ENCODE measurements around the gene C16orf95. TPM values are rescaled to one million over a fixed set of nuclear protein-coding genes. Genes with fewer than 3 reads are reported as not detected.

The C16orf95 gene
- total and polyA plus RNA-seq, 2 donors (not counting 1 experiment from before 2014, with no cell fraction given), result 1.5 to 2.5 TPM

DNA sequence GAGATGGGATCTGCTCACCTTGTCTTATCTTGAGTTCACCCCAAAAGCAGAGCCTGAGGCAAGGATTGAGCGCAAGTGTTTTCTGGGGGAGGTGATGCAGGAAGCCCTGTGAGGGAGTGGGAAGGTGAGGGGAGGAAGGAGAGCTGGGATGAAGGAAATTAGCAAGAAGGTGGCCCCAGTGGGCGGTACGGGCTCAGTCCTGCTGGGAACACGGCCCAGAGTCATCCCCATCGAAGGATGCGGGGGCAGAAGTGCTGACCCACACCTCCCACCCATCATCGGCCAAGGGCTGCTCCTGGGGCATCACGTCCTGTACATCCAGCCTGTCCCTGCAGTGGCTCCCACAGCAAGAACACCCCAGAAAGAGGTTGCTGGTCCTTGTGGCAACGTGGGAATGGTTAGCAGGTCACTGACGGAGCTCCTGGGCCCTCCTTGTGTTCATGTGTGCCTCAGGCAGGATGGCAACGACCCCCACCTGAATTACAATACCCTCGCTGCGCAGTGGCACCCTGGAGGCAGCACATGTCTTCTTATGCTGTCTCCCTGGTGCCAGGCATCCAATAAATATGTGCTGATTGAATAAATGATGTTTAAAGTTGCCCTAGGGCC is 18.2 kb downstream of the C16orf95 start:
- Mint-ChIP-seq H3K27me3 (no peaks in the 10 kb centered on the region), H3K4me3 (no peak overlapping the region), H3K27ac (no peak overlapping the region), H3K4me1 (no peaks in the 10 kb centered on the region), H3K9me3 (ENCODE audit: insufficient read depth) (no peaks in the 10 kb centered on the region)
- no peaks in the 10 kb centered on the region for H3K36me3 ChIP-seq (replicated peaks in 1 of 2; ENCODE audit: control extremely low read depth in 1 of 2, control insufficient read depth in 1 of 2, extremely low read depth in 1 of 2, insufficient read depth in 2 of 2, low read length in 1 of 2)
- H3K4me2 ChIP-seq (replicated peaks; ENCODE audit: low read depth, low read length, poor library complexity, severe bottlenecking), result no peak overlapping the region
- no peak for TF ChIP-seq EZH2 (IDR thresholded peaks at IDR 0.05; ENCODE audit: borderline replicate concordance, insufficient read depth, low read depth, low read length, poor library complexity, severe bottlenecking)
- TF ChIP-seq, protein P1, sequence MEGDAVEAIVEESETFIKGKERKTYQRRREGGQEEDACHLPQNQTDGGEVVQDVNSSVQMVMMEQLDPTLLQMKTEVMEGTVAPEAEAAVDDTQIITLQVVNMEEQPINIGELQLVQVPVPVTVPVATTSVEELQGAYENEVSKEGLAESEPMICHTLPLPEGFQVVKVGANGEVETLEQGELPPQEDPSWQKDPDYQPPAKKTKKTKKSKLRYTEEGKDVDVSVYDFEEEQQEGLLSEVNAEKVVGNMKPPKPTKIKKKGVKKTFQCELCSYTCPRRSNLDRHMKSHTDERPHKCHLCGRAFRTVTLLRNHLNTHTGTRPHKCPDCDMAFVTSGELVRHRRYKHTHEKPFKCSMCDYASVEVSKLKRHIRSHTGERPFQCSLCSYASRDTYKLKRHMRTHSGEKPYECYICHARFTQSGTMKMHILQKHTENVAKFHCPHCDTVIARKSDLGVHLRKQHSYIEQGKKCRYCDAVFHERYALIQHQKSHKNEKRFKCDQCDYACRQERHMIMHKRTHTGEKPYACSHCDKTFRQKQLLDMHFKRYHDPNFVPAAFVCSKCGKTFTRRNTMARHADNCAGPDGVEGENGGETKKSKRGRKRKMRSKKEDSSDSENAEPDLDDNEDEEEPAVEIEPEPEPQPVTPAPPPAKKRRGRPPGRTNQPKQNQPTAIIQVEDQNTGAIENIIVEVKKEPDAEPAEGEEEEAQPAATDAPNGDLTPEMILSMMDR (IDR thresholded peaks at IDR 0.05), result no peak
- no peak overlapping the region for H3K4me3 ChIP-seq (ENCODE audit: control extremely low read depth in 1 of 5, extremely low read depth in 1 of 5, insufficient read depth in 1 of 5, low read depth in 2 of 5, low read length in 4 of 5)
- WGBS (ENCODE audit: insufficient coverage), result 90% methylated on average over 10 of the region's 13 CpGs
- no peaks in the 10 kb centered on the region for H3K27me3 ChIP-seq (replicated peaks in 1 of 4; ENCODE audit: control extremely low read depth in 1 of 4, control insufficient read depth in 3 of 4, insufficient read depth in 4 of 4, low read length in 3 of 4)
- ATAC-seq (ENCODE audit: low read depth), result no peak
- H3K4me1 ChIP-seq (ENCODE audit: control insufficient read depth in 2 of 2, insufficient read depth in 2 of 2, low read length in 2 of 2), result peaks cover 0 to 3% of the 10 kb centered on the region in 2 donors
- no peaks in the 10 kb centered on the region for H4K20me1 ChIP-seq (ENCODE audit: control insufficient read depth, insufficient read depth, low read length, poor library complexity, severe bottlenecking)
- POLR2A ChIA-PET, result no interaction called here
- intact Hi-C loops (cut with micrococcal nuclease), result no loop called here
- no peak overlapping the region for H3K27ac ChIP-seq (ENCODE audit: low read length in 2 of 2)
- no peak overlapping the region for H2AFZ ChIP-seq (ENCODE audit: insufficient read depth, low read depth, low read length, poor library complexity, severe bottlenecking)
- CTCF ChIA-PET, result interaction anchor here (1.4 to 2.1 kb wide), 2 partner anchors 96 to 735 kb away, joined by 5 to 7 read pairs; no protein-coding TSS in a partner anchor
- H3K79me2 ChIP-seq (ENCODE audit: control insufficient read depth, insufficient read depth, low read length), result no peaks in the 10 kb centered on the region
- H3K9ac ChIP-seq (ENCODE audit: low read length), result no peak overlapping the region
- DNase-seq, result no peak
- no peaks in the 10 kb centered on the region for H3K9me3 ChIP-seq (ENCODE audit: control extremely low read depth in 1 of 3, control insufficient read depth in 2 of 3, insufficient read depth in 1 of 3, low read length in 2 of 3)

DNA sequence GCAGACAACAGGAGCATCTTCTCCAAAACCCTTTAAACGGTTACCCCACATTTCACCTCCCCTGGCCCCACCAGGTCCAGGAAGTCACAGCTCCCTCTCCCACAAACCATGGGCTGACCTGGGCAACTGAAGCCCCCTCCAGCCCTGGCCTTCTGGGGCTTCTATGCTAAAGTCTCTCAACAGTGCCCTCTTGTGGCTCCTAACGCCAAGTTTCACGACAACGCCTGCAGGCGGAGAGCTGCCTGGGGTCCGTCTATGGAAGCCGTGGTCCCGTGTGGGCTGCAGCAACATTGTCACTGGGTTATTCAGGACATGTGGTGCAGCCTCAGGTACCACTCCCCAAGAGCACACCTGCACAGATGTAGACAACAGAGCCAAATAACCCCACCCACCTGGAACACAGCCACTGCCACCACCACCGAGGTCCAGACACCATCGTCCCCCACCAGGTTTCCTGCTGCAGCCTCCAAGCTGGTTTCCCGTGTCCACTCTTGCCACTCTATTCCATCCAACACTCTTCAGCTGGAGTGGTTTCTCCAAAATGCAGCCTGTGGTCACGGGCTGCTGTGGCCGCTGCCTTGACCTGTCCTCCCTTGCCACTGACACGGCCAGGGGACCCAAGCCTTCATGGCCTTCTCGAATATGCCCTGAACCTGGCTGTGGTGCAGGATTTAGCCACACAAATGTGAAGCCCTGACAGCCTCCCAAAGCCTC is 19.1 kb downstream of the C16orf95 start:
- Histone ChIP-seq H3K4me1 (ENCODE audit: control insufficient read depth in 2 of 2, insufficient read depth in 2 of 2, low read length in 2 of 2) (peaks cover 0 to 3% of the 10 kb centered on the region in 2 donors), H2AFZ (ENCODE audit: insufficient read depth, low read depth, low read length, poor library complexity, severe bottlenecking) (no peak overlapping the region), H3K9me3 (ENCODE audit: control extremely low read depth in 1 of 3, control insufficient read depth in 2 of 3, insufficient read depth in 1 of 3, low read length in 2 of 3) (no peaks in the 10 kb centered on the region), H4K20me1 (ENCODE audit: control insufficient read depth, insufficient read depth, low read length, poor library complexity, severe bottlenecking) (no peaks in the 10 kb centered on the region), H3K79me2 (ENCODE audit: control insufficient read depth, insufficient read depth, low read length) (no peaks in the 10 kb centered on the region), H3K27me3 (replicated peaks in 1 of 4; ENCODE audit: control extremely low read depth in 1 of 4, control insufficient read depth in 3 of 4, insufficient read depth in 4 of 4, low read length in 3 of 4) (no peaks in the 10 kb centered on the region), H3K4me2 (replicated peaks; ENCODE audit: low read depth, low read length, poor library complexity, severe bottlenecking) (no peak overlapping the region), H3K27ac (ENCODE audit: low read length in 2 of 2) (no peak overlapping the region), H3K36me3 (replicated peaks in 1 of 2; ENCODE audit: control extremely low read depth in 1 of 2, control insufficient read depth in 1 of 2, extremely low read depth in 1 of 2, insufficient read depth in 2 of 2, low read length in 1 of 2) (no peaks in the 10 kb centered on the region), H3K4me3 (ENCODE audit: control extremely low read depth in 1 of 5, extremely low read depth in 1 of 5, insufficient read depth in 1 of 5, low read depth in 2 of 5, low read length in 4 of 5) (no peak overlapping the region), H3K9ac (ENCODE audit: low read length) (no peak overlapping the region)
- Mint-ChIP-seq H3K27ac (no peak overlapping the region), H3K27me3 (no peaks in the 10 kb centered on the region), H3K9me3 (ENCODE audit: insufficient read depth) (no peaks in the 10 kb centered on the region), H3K4me3 (no peak overlapping the region), H3K4me1 (no peaks in the 10 kb centered on the region)
- DNase-seq, result peak; percentile 54
- intact Hi-C loops (cut with micrococcal nuclease), result no loop called here
- POLR2A ChIA-PET, result no interaction called here
- TF ChIP-seq, protein P1 (IDR thresholded peaks at IDR 0.05), result peak; percentile 76
- no peak for TF ChIP-seq EZH2 (IDR thresholded peaks at IDR 0.05; ENCODE audit: borderline replicate concordance, insufficient read depth, low read depth, low read length, poor library complexity, severe bottlenecking)
- ATAC-seq (ENCODE audit: low read depth), result no peak
- 56% methylated on average over 15 of the region's 15 CpGs for WGBS (ENCODE audit: insufficient coverage)
- CTCF ChIA-PET, result interaction anchor here (0.6 to 2.1 kb wide), 3 partner anchors 19 to 734 kb away, joined by 3 to 7 read pairs (median 5); partner anchors contain the start of gene C16orf95

All from B cell (primary cell).